SK-N-SH (cell line): ENCODE measurements around the gene MYB.

Source experiments
- JUND ChIP-seq: IDR thresholded peaks from 2 replicates; pipeline ENCODE4 v1.4.0; 2012
- MEF2A ChIP-seq: IDR thresholded peaks from 2 replicates; pipeline ENCODE4 v1.4.0; 2012; ENCODE audit warnings: low read depth, borderline replicate concordance
- REST ChIP-seq: IDR thresholded peaks from 2 replicates; pipeline ENCODE4 v1.6.1; 2012; ENCODE audit warnings: mild to moderate bottlenecking, low read depth, low read length, moderate library complexity
- SIN3A ChIP-seq: IDR thresholded peaks from 2 replicates; pipeline ENCODE4 v1.6.1; 2012; ENCODE audit warnings: low read depth, mild to moderate bottlenecking, low read length, moderate library complexity, borderline replicate concordance
- YY1 ChIP-seq: IDR thresholded peaks from 2 replicates; pipeline ENCODE4 v1.4.0; 2012; ENCODE audit warnings: low read depth, mild to moderate bottlenecking

- TF ChIP-seq JUND (no peak), YY1 (no peak), MEF2A (no peak), REST (no peak), SIN3A (no peak)
Measured at GRCh38 chr6:135188718-135189117, 7.6 kb downstream of the MYB start.
